NCI-H1092 (cell line): ENCODE measurements around the gene ATP6V1A.

Experiments used
- DNase-seq: peaks from one replicate; lab custom pipeline; 2025; lab: John Stamatoyannopoulos, UW

The ATP6V1A gene

GRCh38 chr3:113747283-113748046 lies 630 bp downstream of the ATP6V1A start:
- DNase-seq: peak; percentile 54

DNA sequence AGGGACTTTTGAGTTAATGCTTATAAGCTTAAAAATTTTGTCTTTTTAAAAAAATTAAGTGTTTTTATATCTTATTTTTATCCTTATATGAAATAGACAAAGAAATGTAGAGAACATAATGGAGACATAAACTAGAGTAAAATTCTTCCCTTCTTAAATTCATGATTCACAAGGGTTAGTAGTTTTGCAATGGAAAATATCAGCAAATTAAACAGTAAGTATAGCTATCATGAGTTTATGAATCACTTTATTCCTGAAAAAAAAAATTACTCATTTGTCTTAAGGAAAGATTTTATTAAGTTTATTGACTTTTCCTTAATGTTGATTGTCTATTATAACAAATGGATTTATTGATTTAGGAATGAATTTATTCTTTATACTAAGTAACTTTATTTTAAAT lies 4.3 kb downstream of the ATP6V1A start:
- no peak for DNase-seq

DNA sequence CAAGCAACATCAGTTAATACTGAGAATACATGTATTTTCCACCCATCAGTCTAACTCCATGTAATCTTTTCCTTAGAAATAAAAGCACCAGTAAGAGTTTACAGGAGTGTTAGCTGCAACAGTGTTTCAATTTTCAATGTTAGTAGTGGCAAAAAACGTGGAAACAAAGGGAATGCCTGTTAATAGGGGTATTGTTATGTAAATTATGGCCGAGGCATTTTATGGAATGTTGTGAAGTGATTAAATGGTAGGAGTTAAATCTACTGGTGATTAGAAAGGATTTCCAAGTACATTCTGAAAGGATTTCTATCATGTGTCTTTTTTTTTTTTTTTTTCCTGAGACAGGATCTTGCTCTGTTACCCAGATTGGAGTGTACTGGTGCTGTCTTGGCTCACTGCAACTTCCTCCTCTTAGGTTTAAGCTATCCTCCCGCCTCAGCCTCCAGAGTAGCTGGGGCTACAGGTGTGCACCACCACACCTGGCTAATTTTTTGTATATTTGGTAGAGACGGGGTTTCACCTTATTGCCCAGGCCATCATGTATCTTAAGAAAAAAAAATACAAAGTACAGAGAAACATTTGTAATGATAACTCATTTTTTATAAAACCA lies 6.6 kb downstream of the ATP6V1A start:
- no peak for DNase-seq

DNA sequence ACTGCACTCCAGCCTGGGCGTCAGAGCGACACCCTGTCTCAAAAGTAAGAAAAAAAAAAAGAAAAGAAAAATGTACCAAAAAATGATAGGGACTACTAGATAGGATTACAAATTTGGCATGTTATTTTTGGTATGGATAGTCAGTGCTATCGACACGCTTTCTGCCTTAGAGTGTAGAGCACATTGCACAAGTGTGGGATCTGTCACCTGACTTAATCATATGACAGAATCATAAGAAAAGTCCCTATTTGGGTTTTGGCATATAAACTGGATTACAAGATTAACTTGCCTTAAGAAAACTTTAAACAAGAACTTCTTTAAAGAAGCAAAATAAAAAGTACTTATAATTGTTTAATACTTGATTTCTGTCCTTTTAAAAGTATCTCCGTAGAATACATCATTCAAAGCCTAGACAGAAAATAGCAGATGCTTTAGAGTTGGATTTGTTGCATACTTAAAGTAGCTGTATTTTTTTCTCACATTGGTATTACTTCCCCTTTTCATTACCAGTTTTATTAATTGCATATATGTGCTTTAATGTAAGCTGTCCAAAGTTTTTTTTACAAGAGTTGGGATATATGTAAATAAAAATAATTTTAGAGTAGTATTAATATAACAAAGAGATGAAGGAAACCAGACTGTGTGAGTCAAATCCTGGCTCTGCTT lies 7.8 kb downstream of the ATP6V1A start:
- DNase-seq: no peak

- DNase-seq: no peak
Observed at GRCh38 chr3:113758389-113759024, 11.7 kb downstream of the ATP6V1A start.

- DNase-seq: no peak
Observed at GRCh38 chr3:113764698-113765097, 17.9 kb downstream of the ATP6V1A start.

- DNase-seq: no peak
Observed at GRCh38 chr3:113769551-113769950, 22.7 kb downstream of the ATP6V1A start.

- no peak for DNase-seq
Observed at GRCh38 chr3:113771993-113772392, 25.2 kb downstream of the ATP6V1A start.

- no peak for DNase-seq
Observed at GRCh38 chr3:113773381-113773780, 26.5 kb downstream of the ATP6V1A start.

DNA sequence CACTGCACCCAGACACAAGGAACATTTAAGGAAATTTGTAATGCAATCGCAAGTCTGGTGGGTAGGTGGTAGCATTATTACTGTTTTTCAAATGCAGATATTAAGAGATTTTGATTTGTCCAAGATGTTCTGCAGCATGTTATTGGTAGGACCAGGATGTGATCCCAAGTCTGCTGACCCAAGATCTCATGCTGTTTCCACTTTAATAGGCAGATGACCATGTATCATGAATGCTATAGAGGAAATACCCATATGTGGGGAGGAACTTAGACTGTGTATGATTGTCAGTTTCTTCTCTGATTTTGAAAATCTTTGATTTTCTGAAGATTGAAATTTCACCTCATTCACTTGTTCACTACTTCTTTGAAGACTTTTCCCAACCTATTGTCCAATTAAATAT lies 28.7 kb downstream of the ATP6V1A start:
- DNase-seq: no peak

GRCh38 chr3:113776564-113776963 lies 29.7 kb downstream of the ATP6V1A start:
- no peak for DNase-seq

- DNase-seq: no peak
Observed at GRCh38 chr3:113783463-113783862, 36.6 kb downstream of the ATP6V1A start.

DNA sequence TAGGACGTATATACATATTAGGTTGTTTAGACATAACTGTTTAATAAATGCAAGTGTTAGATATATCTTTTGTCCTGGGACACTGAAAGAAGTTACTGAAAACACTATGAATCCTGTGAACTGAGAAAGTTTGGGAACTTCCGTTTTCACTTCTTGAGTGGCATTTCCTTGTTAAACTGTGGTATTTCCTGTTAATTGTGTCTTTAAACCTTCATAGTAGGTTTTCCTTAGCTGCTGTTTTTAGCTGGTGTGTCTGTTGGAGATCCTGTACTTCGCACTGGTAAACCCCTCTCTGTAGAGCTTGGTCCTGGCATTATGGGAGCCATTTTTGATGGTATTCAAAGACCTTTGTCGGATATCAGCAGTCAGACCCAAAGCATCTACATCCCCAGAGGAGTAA lies 37.1 kb downstream of the ATP6V1A start:
- DNase-seq: no peak

GRCh38 chr3:113791381-113791780 lies 44.5 kb downstream of the ATP6V1A start:
- DNase-seq: no peak

- DNase-seq: no peak
Observed at GRCh38 chr3:113794526-113794925, 47.7 kb downstream of the ATP6V1A start.

DNA sequence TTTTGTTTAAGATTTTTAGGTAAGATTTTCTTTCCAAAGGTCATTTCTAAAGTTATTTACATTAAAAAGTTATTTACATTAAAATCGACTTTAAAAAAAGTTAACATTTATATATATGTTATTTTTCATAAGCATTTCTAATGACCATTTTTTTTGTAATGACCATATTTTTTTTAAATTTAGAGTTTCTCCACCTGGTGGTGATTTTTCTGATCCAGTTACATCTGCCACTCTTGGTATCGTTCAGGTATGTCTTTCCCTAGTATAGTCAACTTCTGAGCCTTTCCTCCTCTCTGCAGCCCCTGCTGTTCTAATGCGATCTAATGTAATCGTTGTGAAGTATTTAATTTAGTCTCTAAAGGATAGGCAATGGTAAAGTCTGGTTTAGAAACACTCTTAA lies 48.9 kb downstream of the ATP6V1A start:
- no peak for DNase-seq

DNA sequence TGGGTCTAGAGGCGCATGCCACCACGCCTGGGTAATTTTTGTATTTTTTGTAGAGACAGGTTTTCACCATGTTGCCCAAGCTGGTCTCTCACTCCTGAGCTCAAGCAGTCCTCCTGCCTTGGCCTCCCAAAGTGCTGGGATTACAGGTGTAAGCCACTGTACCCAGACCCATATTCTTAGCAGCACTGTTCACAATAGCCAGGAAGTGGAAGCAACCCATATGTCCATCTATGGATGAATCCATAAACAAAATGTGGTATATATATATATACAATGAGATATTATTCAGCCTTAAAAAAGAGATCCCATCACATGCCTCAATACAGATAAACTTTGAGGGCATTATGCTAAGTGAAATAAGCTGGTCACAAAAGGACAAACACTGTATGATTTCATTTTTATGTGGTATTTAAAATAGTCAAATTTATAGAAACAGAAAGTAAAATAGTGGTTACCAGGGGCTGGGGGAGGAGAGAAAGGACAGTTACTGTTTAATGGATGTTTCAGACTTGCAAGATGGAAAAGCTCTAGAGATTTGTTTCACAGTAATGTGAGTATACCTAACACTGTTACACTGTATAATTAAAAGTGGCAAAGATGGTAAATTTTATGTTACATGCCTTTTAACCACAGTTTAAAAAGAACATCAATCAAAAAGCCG lies 56.1 kb downstream of the ATP6V1A start:
- no peak for DNase-seq

- DNase-seq: no peak
Observed at GRCh38 chr3:113804661-113805060, 57.8 kb downstream of the ATP6V1A start.

DNA sequence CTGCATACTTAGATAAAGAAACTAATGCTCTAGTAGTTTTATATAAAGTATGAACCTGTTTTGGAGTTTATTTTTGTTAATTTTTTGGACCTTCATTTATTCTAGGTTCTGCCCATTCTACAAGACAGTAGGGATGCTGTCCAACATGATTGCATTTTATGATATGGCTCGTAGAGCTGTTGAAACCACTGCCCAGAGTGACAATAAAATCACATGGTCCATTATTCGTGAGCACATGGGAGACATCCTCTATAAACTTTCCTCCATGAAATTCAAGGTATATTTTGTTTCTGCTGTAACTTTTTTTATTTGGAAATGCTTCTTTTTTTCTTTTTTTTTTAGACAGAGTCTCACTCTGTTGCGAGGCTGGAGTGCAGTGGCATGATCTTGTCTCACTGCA lies 58.4 kb downstream of the ATP6V1A start:
- DNase-seq: no peak

- DNase-seq: no peak
Observed at GRCh38 chr3:113812854-113813253, 66.0 kb downstream of the ATP6V1A start.

GRCh38 chr3:113819866-113820265 lies 73.0 kb downstream of the ATP6V1A start:
- DNase-seq: no peak

GRCh38 chr3:113825090-113825489 lies 78.3 kb downstream of the ATP6V1A start:
- no peak for DNase-seq
